ENCODE data around the gene ZNF496. TPM values are rescaled to one million over a fixed set of nuclear protein-coding genes. Genes with fewer than 3 reads are reported as not detected.
A peak's percentile ranks its signal among the peaks of the same experiment; 100 is the strongest.

The ZNF496 gene
- total and polyA plus RNA-seq, 9 of the 15 experiments (the other 6 are each of a cell fraction or from before 2014, with no cell fraction given), result 4.3 to 54.0 (median 31.3) TPM

DNA sequence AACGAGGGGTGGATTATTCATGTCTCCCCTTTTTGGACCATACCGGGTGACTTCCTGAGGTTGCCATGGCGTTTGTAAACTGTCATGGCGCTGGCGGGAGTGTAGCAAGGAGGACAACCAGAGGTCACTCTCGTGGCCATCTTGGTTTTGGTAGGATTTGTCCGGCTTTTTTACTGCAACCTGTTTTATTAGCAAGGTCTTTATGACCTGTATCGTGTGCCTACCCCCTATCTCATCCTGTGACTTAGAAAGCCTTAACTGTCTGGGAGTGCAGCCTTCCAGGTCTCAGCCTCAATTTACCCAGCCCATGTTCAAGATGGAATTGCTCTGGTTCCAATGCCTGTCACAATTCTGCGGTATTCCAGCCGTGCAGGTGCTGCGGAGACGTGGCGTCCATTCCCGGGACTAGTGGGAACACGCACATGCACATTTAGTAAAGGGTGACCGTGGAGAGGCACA is 40.2 kb upstream of the ZNF496 start (continued):
- TF ChIP-seq, protein P1, sequence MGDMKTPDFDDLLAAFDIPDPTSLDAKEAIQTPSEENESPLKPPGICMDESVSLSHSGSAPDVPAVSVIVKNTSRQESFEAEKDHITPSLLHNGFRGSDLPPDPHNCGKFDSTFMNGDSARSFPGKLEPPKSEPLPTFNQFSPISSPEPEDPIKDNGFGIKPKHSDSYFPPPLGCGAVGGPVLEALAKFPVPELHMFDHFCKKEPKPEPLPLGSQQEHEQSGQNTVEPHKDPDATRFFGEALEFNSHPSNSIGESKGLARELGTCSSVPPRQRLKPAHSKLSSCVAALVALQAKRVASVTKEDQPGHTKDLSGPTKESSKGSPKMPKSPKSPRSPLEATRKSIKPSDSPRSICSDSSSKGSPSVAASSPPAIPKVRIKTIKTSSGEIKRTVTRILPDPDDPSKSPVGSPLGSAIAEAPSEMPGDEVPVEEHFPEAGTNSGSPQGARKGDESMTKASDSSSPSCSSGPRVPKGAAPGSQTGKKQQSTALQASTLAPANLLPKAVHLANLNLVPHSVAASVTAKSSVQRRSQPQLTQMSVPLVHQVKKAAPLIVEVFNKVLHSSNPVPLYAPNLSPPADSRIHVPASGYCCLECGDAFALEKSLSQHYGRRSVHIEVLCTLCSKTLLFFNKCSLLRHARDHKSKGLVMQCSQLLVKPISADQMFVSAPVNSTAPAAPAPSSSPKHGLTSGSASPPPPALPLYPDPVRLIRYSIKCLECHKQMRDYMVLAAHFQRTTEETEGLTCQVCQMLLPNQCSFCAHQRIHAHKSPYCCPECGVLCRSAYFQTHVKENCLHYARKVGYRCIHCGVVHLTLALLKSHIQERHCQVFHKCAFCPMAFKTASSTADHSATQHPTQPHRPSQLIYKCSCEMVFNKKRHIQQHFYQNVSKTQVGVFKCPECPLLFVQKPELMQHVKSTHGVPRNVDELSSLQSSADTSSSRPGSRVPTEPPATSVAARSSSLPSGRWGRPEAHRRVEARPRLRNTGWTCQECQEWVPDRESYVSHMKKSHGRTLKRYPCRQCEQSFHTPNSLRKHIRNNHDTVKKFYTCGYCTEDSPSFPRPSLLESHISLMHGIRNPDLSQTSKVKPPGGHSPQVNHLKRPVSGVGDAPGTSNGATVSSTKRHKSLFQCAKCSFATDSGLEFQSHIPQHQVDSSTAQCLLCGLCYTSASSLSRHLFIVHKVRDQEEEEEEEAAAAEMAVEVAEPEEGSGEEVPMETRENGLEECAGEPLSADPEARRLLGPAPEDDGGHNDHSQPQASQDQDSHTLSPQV (IDR thresholded peaks at IDR 0.05), result peak; percentile 67
- TF ChIP-seq ZFP36 (IDR thresholded peaks at IDR 0.05; ENCODE audit: low read depth, low read length, partially characterized antibody), result no peak
- TF ChIP-seq NCOA1 (IDR thresholded peaks at IDR 0.05; ENCODE audit: low read depth), result no peak
- no peak for TF ChIP-seq NR2C2 (CRISPR knock-in tag; IDR thresholded peaks at IDR 0.05)
- 0 out of 2 replicates have a peak, but pooled peaks have one; percentile 13 for TF ChIP-seq NR2C2 (tag; IDR thresholded peaks at IDR 0.05)
- no peak for TF ChIP-seq BCL6 (CRISPR knock-in tag; IDR thresholded peaks at IDR 0.05)
- no peak for TF ChIP-seq POU5F1 (IDR thresholded peaks at IDR 0.05; ENCODE audit: borderline replicate concordance, low read depth, low read length, partially characterized antibody)
- TF ChIP-seq MAFG (tag; conservative IDR thresholded peaks at IDR 0.05), result no peak
- no peak for TF ChIP-seq CBFB (CRISPR knock-in tag; IDR thresholded peaks at IDR 0.05)
- no peak for TF ChIP-seq GABPB1 (CRISPR knock-in tag; IDR thresholded peaks at IDR 0.05)
- TF ChIP-seq SIN3B (IDR thresholded peaks at IDR 0.05; ENCODE audit: low read depth), result no peak
- TF ChIP-seq MCM3 (IDR thresholded peaks at IDR 0.05), result no peak
- no peak for TF ChIP-seq ZBED1 (IDR thresholded peaks at IDR 0.05)
- TF ChIP-seq SMC3 (conservative IDR thresholded peaks at IDR 0.05; ENCODE audit: insufficient read depth, low read depth, low read length), result no peak
- no peak for TF ChIP-seq MEIS2 (IDR thresholded peaks at IDR 0.05; ENCODE audit: partially characterized antibody)
- no peak for TF ChIP-seq NFATC3 (IDR thresholded peaks at IDR 0.05)
- TF ChIP-seq, protein P2, sequence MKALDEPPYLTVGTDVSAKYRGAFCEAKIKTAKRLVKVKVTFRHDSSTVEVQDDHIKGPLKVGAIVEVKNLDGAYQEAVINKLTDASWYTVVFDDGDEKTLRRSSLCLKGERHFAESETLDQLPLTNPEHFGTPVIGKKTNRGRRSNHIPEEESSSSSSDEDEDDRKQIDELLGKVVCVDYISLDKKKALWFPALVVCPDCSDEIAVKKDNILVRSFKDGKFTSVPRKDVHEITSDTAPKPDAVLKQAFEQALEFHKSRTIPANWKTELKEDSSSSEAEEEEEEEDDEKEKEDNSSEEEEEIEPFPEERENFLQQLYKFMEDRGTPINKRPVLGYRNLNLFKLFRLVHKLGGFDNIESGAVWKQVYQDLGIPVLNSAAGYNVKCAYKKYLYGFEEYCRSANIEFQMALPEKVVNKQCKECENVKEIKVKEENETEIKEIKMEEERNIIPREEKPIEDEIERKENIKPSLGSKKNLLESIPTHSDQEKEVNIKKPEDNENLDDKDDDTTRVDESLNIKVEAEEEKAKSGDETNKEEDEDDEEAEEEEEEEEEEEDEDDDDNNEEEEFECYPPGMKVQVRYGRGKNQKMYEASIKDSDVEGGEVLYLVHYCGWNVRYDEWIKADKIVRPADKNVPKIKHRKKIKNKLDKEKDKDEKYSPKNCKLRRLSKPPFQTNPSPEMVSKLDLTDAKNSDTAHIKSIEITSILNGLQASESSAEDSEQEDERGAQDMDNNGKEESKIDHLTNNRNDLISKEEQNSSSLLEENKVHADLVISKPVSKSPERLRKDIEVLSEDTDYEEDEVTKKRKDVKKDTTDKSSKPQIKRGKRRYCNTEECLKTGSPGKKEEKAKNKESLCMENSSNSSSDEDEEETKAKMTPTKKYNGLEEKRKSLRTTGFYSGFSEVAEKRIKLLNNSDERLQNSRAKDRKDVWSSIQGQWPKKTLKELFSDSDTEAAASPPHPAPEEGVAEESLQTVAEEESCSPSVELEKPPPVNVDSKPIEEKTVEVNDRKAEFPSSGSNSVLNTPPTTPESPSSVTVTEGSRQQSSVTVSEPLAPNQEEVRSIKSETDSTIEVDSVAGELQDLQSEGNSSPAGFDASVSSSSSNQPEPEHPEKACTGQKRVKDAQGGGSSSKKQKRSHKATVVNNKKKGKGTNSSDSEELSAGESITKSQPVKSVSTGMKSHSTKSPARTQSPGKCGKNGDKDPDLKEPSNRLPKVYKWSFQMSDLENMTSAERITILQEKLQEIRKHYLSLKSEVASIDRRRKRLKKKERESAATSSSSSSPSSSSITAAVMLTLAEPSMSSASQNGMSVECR (CRISPR knock-in tag; IDR thresholded peaks at IDR 0.05), result no peak
- TF ChIP-seq DMBX1 (CRISPR knock-in tag; IDR thresholded peaks at IDR 0.05; ENCODE audit: borderline replicate concordance), result peak; percentile 84
- TF ChIP-seq ZNF23 (CRISPR knock-in tag; IDR thresholded peaks at IDR 0.05), result no peak
- TF ChIP-seq PHTF2 (CRISPR knock-in tag; IDR thresholded peaks at IDR 0.05), result no peak
- no peak for TF ChIP-seq GABPB2 (CRISPR knock-in tag; conservative IDR thresholded peaks at IDR 0.05)
- TF ChIP-seq JUN (IDR thresholded peaks at IDR 0.05; ENCODE audit: borderline replicate concordance, low read depth, low read length), result no peak
- TF ChIP-seq JUN (CRISPR knock-in tag; IDR thresholded peaks at IDR 0.05; ENCODE audit: borderline replicate concordance), result no peak
- TF ChIP-seq ARHGAP35 (IDR thresholded peaks at IDR 0.05; ENCODE audit: partially characterized antibody), result no peak
